AG09309 (cell line): ENCODE results near the gene ANKRD2.

ENCODE experiments used
- DNase-seq: peaks from one replicate; pipeline ENCODE4 v3.0.0-alpha.2; 2010; ENCODE audit warnings: low read depth
- H3K4me3 ChIP-seq: 2 replicates; pipeline ENCODE4 v1.5.1; 2011; ENCODE audit warnings: mild to moderate bottlenecking, low read depth, low read length, moderate library complexity; ENCODE audit not compliant: control insufficient read depth
- CTCF ChIP-seq: IDR thresholded peaks from 2 replicates; pipeline ENCODE4 v1.5.1; 2011; ENCODE audit warnings: mild to moderate bottlenecking, low read depth, low read length, inconsistent platforms; ENCODE audit not compliant: insufficient read depth, control insufficient read depth; ENCODE audit errors: missing control alignments

Gene ANKRD2

GRCh38 chr10:97597778-97598177 lies 25.2 kb downstream of the ANKRD2 start:
- TF ChIP-seq CTCF: no peak
- H3K4me3 ChIP-seq: no peak overlapping the region
- no peak for DNase-seq

DNA sequence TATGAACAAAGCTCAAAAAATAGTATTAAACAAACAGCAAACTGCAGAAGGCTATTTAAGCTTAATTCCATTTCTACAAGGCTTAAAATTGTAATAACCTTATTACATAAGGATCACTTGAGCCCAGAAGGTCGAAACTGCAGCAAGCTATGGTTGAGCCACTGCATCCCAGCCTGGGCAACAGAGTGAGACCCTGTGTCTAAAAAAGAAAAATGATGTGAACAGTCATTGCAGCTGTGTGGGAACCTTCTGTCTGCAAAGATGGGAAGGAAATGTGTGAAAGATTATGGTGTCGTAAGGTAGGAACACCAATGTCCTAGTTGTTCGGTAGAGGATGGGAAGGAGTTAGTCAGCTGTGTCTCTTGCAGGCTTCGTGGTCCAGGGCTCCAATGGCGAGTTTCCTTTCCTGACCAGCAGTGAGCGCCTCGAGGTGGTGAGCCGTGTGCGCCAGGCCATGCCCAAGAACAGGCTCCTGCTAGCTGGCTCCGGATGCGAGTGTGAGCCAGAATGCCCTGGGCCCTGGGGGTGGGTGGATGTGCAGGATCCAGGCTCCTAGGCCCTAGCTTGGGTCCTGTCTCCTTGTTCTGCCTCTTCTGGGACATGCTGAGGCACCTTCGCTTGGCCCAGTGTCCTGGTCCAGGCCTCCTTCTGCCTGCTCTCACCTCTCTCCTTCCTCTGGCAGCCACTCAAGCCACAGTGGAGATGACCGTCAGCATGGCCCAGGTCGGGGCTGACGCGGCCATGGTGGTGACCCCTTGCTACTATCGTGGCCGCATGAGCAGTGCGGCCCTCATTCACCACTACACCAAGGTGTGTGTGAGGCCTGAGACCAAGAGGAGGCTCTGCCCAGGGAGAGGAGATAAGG lies 26.1 kb downstream of the ANKRD2 start:
- no peak for DNase-seq
- no peak overlapping the region for H3K4me3 ChIP-seq
- TF ChIP-seq CTCF: no peak

DNA sequence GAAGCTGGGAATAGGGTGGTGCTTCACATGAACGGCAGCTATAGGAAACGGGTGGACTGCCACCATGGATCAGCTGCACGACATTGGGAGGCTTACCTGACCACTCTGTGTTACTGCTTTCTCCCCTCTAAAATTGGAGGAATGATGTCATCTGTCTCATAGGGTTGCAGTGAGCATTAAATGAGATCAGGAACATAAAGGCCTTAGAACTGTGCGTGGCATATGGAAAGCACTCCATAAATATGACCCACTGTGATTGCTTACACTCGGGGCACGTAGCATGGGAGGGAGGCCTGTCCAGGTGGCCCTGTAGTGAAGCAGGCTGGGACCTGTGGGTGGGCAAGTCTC lies 26.7 kb downstream of the ANKRD2 start:
- no peak for TF ChIP-seq CTCF
- H3K4me3 ChIP-seq: no peak overlapping the region
- no peak for DNase-seq

DNA sequence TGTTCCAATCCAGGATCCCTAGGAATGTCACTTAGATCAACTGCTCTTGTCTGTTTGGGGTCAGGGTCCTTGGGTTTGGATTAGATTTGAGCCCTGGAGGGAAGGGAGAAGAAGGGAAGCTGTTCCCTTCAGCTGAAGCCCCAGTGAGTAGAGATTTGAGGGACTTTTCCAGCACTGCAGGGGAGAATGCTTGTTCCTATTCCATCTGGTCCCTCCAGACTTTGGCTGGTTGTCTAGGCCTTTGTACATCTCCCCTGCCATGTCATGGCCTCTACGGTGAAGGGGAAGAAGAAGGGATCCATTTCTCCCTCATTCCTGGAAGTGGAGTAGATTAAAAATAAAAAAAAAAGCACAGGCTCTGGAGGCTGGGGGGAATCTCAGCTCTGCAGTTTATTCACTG lies 28.0 kb downstream of the ANKRD2 start:
- H3K4me3 ChIP-seq: no peak overlapping the region
- no peak for TF ChIP-seq CTCF
- DNase-seq: no peak

- no peak for TF ChIP-seq CTCF
- H3K4me3 ChIP-seq: no peak overlapping the region
- DNase-seq: no peak
These were observed 29.0 kb downstream of the ANKRD2 start for GRCh38 chr10:97601268-97602215.

DNA sequence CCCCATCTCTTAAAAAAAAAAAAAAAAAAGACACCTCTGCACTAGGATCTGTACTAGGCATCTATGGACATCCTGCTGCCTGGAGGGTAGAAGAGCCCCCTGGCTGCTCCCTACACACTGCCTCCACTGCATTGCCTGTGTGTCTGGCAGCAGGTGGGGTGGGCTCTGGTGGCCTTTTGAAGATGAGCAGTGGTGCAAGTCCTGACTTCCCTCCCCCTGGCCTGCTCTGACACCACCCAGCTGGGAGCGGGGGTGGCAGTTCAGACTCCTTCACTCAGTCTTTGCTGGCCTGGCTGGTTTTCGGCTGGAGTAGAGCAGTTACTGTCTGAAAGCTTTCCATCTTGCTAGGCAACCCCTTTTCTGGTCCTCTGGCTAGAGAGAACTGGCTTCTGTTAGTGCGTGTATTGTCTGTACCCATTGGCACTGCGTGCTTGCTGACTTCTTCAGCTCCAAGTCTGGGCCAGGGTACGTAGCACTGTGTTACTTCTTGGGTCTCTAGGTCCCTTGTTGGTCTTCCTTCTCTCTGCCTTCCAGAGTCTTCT lies 34.6 kb downstream of the ANKRD2 start:
- TF ChIP-seq CTCF: no peak
- no peak overlapping the region for H3K4me3 ChIP-seq
- no peak for DNase-seq
